Tibial artery (tissue), 4 donors: ENCODE data around the gene CTSC.

ENCODE experiments used
- DNase-seq, 2 donors: peaks; one replicate each; pipeline ENCODE4 v3.0.0-alpha.2; 2019
- H3K27ac ChIP-seq, 2 donors: fragments of 200-600 bp; sonication (generic) in 1 of 2; 1 replicate in 1 of 2; 2 replicates in 1 of 2; pipeline ENCODE4 v1.5.1; 2018 to 2019; ENCODE audit warnings: mild to moderate bottlenecking in 1 of 2
- H3K27me3 ChIP-seq, 2 donors: fragments of 200-600 bp; sonication (generic) in 1 of 2; one replicate each; pipeline versions ENCODE4 v1.5.1 to v1.6.0; 2016 to 2019
- H3K36me3 ChIP-seq, 3 donors: fragments of 200-600 bp; sonication (generic) in 2 of 3; one replicate each; pipeline ENCODE4 v1.5.1; 2016 to 2019; ENCODE audit warnings: mild to moderate bottlenecking in 2 of 3
- H3K4me1 ChIP-seq, 4 donors: fragments of 200-600 bp; sonication (generic) in 2 of 4; 1 replicate in 3 of 4; 2 replicates in 1 of 4; pipeline ENCODE4 v1.5.1; 2016 to 2019
- H3K4me3 ChIP-seq, 2 donors: fragments of 200-600 bp; sonication (generic) in 1 of 2; 1 replicate in 1 of 2; 2 replicates in 1 of 2; pipeline ENCODE4 v1.5.1; 2018 to 2019; ENCODE audit warnings: mild to moderate bottlenecking in 2 of 2
- H3K9me3 ChIP-seq, 3 donors: fragments of 200-600 bp; sonication (generic) in 1 of 3; one replicate each; pipeline ENCODE4 v1.5.1; 2016 to 2019
- intact Hi-C: fragments of 100-400 bp; cut with DNase I; formaldehyde crosslinking; loops from one replicate; pipeline ENCODE4 v1.15.0; 2023; ENCODE audit warnings: low total_unique reads
- TF ChIP-seq, protein P1 (sequence below), 2 experiments: fragments of 200-600 bp in 1 of 2; fragments of 450-650 bp in 1 of 2; IDR thresholded peaks; one replicate each; pipeline ENCODE4 v1.5.1; 2017 to 2019; ENCODE audit warnings: antibody characterized with exemption in 2 of 2, mild to moderate bottlenecking in 1 of 2, moderate library complexity in 1 of 2

CTSC gene

DNA sequence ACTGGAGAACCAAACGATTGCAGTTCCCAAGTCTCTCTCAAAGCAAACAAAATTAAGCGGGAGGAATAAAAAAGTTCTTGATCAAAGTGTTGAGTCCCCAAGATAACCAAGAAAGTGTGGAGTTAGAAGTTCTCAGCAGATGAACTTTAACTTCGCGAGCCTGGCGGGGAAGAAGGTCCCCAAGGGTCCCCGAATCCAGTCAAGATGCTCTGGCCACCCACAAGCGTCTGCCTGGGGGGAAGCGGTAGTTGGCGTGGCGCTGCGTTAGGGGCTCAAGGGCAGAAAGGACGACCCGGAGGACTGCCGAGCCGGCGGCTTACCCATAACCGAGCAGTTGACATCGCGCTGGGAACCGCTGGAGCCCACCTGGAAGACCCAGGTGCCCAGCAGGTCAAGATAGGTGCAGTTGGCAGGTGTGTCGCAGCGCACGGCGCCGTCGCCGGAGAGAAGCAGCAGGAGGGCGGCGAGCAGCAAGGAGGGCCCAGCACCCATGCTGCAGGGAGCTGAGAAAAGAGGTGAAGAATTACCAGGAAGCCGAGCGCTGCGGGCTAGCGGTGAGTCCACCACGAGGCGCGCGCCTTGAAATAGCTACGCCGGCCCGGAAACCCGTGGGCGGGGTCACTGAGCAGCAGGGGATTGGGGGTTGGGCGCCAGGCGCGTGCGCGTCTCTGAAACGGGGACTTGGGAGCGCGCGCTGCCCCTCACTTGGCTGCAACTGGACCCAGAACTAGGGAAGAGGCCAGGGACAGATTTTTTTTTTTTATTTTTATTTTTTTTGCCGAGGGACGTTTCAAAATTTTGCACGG lies at the start of gene CTSC:
Gene CTSC, minus strand, starts transcription at position 556 of the 806 bp plus-strand sequence. Its CDS starts 64 bp downstream, at position 492.
- Histone ChIP-seq H3K4me1 (peaks cover 0 to 4% (median 2%) of the 10 kb centered on the region in 4 donors), H3K9me3 (no peaks in the 10 kb centered on the region), H3K36me3 (no peaks in the 10 kb centered on the region), H3K4me3 (peak within 1 kb of the TSS; percentile 61 to 63), H3K27ac (peak within 1 kb of the TSS; percentile 52 to 54), H3K27me3 (no peaks in the 10 kb centered on the region)
- DNase-seq = peak; percentile 90 to 91
- intact Hi-C loops = no loop called here
- TF ChIP-seq, protein P1, sequence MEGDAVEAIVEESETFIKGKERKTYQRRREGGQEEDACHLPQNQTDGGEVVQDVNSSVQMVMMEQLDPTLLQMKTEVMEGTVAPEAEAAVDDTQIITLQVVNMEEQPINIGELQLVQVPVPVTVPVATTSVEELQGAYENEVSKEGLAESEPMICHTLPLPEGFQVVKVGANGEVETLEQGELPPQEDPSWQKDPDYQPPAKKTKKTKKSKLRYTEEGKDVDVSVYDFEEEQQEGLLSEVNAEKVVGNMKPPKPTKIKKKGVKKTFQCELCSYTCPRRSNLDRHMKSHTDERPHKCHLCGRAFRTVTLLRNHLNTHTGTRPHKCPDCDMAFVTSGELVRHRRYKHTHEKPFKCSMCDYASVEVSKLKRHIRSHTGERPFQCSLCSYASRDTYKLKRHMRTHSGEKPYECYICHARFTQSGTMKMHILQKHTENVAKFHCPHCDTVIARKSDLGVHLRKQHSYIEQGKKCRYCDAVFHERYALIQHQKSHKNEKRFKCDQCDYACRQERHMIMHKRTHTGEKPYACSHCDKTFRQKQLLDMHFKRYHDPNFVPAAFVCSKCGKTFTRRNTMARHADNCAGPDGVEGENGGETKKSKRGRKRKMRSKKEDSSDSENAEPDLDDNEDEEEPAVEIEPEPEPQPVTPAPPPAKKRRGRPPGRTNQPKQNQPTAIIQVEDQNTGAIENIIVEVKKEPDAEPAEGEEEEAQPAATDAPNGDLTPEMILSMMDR (IDR thresholded peaks at IDR 0.05) = peak in 1 of 2 experiments; percentile 9

GRCh38 chr11:88384669-88385005 lies 47.1 kb upstream of the CTSC start:
- H3K4me3 ChIP-seq = no peak overlapping the region
- TF ChIP-seq, protein P1 (IDR thresholded peaks at IDR 0.05) = no peak
- H3K27ac ChIP-seq = no peak overlapping the region
- no peaks in the 10 kb centered on the region for H3K36me3 ChIP-seq
- intact Hi-C loops = no loop called here
- H3K4me1 ChIP-seq = no peaks in the 10 kb centered on the region
- no peak for DNase-seq
- no peaks in the 10 kb centered on the region for H3K9me3 ChIP-seq
- H3K27me3 ChIP-seq = no peaks in the 10 kb centered on the region

- TF ChIP-seq, protein P1 (IDR thresholded peaks at IDR 0.05) = no peak
- Histone ChIP-seq H3K27ac (no peak overlapping the region), H3K4me3 (no peak overlapping the region), H3K4me1 (no peaks in the 10 kb centered on the region), H3K9me3 (no peaks in the 10 kb centered on the region), H3K36me3 (no peaks in the 10 kb centered on the region), H3K27me3 (no peaks in the 10 kb centered on the region)
- intact Hi-C loops = no loop called here
- no peak for DNase-seq
These were observed 46.6 kb upstream of the CTSC start for GRCh38 chr11:88384004-88384668.

- Histone ChIP-seq H3K36me3 (no peaks in the 10 kb centered on the region), H3K27me3 (no peaks in the 10 kb centered on the region), H3K9me3 (no peaks in the 10 kb centered on the region), H3K27ac (no peak overlapping the region), H3K4me3 (no peak overlapping the region), H3K4me1 (no peaks in the 10 kb centered on the region)
- intact Hi-C loops = no loop called here
- no peak for DNase-seq
- TF ChIP-seq, protein P1 (IDR thresholded peaks at IDR 0.05) = no peak
These were observed 45.9 kb upstream of the CTSC start for GRCh38 chr11:88383447-88383846.

DNA sequence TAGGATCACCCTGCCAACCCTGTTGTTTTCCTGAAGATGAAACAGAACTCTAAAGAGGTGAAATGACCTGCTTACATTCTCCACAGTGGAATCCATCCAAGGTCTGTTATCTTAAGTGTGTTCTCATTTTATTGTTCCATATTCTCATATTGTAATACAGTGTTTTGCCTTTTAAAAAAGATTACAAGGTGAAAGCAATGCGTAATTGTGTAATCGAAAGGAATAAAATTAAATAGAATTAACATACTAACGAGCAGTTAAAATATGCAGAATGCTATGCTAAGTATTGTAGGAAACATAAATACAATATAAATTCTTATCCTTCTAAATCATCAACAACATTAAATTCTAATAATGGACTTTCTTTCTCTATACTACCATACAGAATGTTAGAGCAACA lies 41.6 kb upstream of the CTSC start:
- Histone ChIP-seq H3K4me1 (no peaks in the 10 kb centered on the region), H3K9me3 (no peaks in the 10 kb centered on the region), H3K27me3 (no peaks in the 10 kb centered on the region), H3K36me3 (no peaks in the 10 kb centered on the region), H3K27ac (no peak overlapping the region), H3K4me3 (no peak overlapping the region)
- TF ChIP-seq, protein P1 (IDR thresholded peaks at IDR 0.05) = no peak
- intact Hi-C loops = no loop called here
- no peak for DNase-seq
